Small intestine (tissue), 7 donors: Measurements from ENCODE around the gene SPG7. TPM values are rescaled to one million over a fixed set of nuclear protein-coding genes. Genes with fewer than 3 reads are reported as not detected.
A peak's percentile ranks its signal among the peaks of the same experiment; 100 is the strongest.

Source experiments
- DNase-seq, 2 donors: peaks; one replicate each; pipeline versions ENCODE4 v3.0.0 to v3.0.0-alpha.2; 2013
- FAIRE-seq: peaks from 2 replicates; lab custom pipeline; 2012; peaks lifted over from hg19 to GRCh38; lab: Jason Lieb, UNC
- H3K27ac ChIP-seq, 3 donors: one replicate each; pipeline ENCODE4 v1.5.1; 2013; ENCODE audit warnings: low read length in 2 of 3, mild to moderate bottlenecking in 2 of 3, control low read depth in 1 of 3, inconsistent platforms in 1 of 3, low read depth in 1 of 3, moderate library complexity in 1 of 3
- H3K27me3 ChIP-seq, 3 donors: one replicate each; pipeline ENCODE4 v1.6.1; 2013; ENCODE audit warnings: low read length in 3 of 3, inconsistent platforms in 1 of 3; ENCODE audit not compliant: control insufficient read depth in 3 of 3, insufficient read depth in 3 of 3
- H3K36me3 ChIP-seq, 3 donors: one replicate each; pipeline ENCODE4 v1.6.1; 2013; ENCODE audit warnings: low read length in 3 of 3, inconsistent platforms in 1 of 3, low read depth in 1 of 3, mild to moderate bottlenecking in 1 of 3, moderate library complexity in 1 of 3; ENCODE audit not compliant: control insufficient read depth in 3 of 3, insufficient read depth in 2 of 3
- H3K4me1 ChIP-seq, 3 donors: one replicate each; pipeline ENCODE4 v1.6.1; 2013; ENCODE audit warnings: low read length in 2 of 3, inconsistent platforms in 1 of 3, low read depth in 1 of 3, mild to moderate bottlenecking in 1 of 3, moderate library complexity in 1 of 3; ENCODE audit not compliant: control insufficient read depth in 3 of 3, insufficient read depth in 2 of 3
- H3K4me3 ChIP-seq, 3 donors: one replicate each; pipeline ENCODE4 v1.5.1; 2013; ENCODE audit warnings: low read length in 3 of 3, control low read depth in 1 of 3, inconsistent platforms in 1 of 3, low read depth in 1 of 3, mild to moderate bottlenecking in 1 of 3, moderate library complexity in 1 of 3
- H3K9me3 ChIP-seq, 2 donors: one replicate each; pipeline ENCODE4 v1.6.1; 2013; ENCODE audit warnings: low read depth in 1 of 2, low read length in 1 of 2; ENCODE audit not compliant: control insufficient read depth in 2 of 2, insufficient read depth in 1 of 2
- WGBS, 3 donors: extraction: QIAGEN DNeasy Blood & Tissue Kit; methylation state at CpG; one replicate each; pipeline ENCODE4 v1.1.7; 2013; 5-methylcytosine and 5-hydroxymethylcytosine counted together
- polyA plus RNA-seq, 4 donors: library from polyadenylated mRNA; stranded (reverse) in 3 of 4; unstranded in 1 of 4; fragments of 200-250 nt in 3 of 4; fragments of 120-200 nt in 1 of 4; gene quantifications; one replicate each; pipeline versions ENCODE4 v1.2.1 to v1.2.3, GENCODE V29; 2013
- donor health status: healthy with polysubstance abuse.
- donor health status: control.
- donor health status: control.
- donor health status: Bipolar disorder and iron deficiency.
- donor health status: healthy.

Gene SPG7
- polyA plus RNA-seq, 4 donors = 89.1 to 245 (median 179) TPM

GRCh38 chr16:89537549-89537925, 29.3 kb downstream of the SPG7 start:
- Histone ChIP-seq H3K36me3 (peaks cover 14 to 90% (median 15%) of the 10 kb centered on the region in 3 donors), H3K4me3 (no peak overlapping the region), H3K27ac (no peak overlapping the region), H3K9me3 (no peaks in the 10 kb centered on the region), H3K4me1 (peaks cover 0 to 7% (median 0%) of the 10 kb centered on the region in 3 donors), H3K27me3 (no peaks in the 10 kb centered on the region)
- DNase-seq = no peak
- no peak for FAIRE-seq
- 90 to 91% (median 91%) methylated on average over 7 of the region's 7 CpGs for WGBS, 3 donors

- no peaks in the 10 kb centered on the region for H3K9me3 ChIP-seq
- no peak overlapping the region for H3K4me3 ChIP-seq
- FAIRE-seq (no peak), DNase-seq (no peak)
- peaks cover 13 to 85% (median 14%) of the 10 kb centered on the region in 3 donors for H3K36me3 ChIP-seq
- no peaks in the 10 kb centered on the region for H3K27me3 ChIP-seq
- no peak overlapping the region for H3K27ac ChIP-seq
- WGBS, 3 donors = 91 to 95% (median 95%) methylated on average over 12 of the region's 12 CpGs
- peaks cover 0 to 7% (median 0%) of the 10 kb centered on the region in 3 donors for H3K4me1 ChIP-seq
Observed at GRCh38 chr16:89538286-89538685, 30.1 kb downstream of the SPG7 start.

GRCh38 chr16:89540557-89540956, 32.4 kb downstream of the SPG7 start:
- Histone ChIP-seq H3K9me3 (no peaks in the 10 kb centered on the region), H3K27ac (no peak overlapping the region), H3K27me3 (no peaks in the 10 kb centered on the region), H3K4me3 (no peak overlapping the region), H3K36me3 (peaks cover 11 to 79% (median 13%) of the 10 kb centered on the region in 3 donors), H3K4me1 (peaks cover 0 to 13% (median 6%) of the 10 kb centered on the region in 3 donors)
- DNase-seq (no peak), FAIRE-seq (no peak)
- WGBS, 3 donors = 89 to 91% (median 90%) methylated on average over 13 of the region's 13 CpGs

- FAIRE-seq = no peak
- Histone ChIP-seq H3K27me3 (no peaks in the 10 kb centered on the region), H3K27ac (no peak overlapping the region), H3K4me1 (peaks cover 0 to 14% (median 4%) of the 10 kb centered on the region in 3 donors), H3K36me3 (peaks cover 9 to 81% (median 13%) of the 10 kb centered on the region in 3 donors), H3K9me3 (no peaks in the 10 kb centered on the region), H3K4me3 (no peak overlapping the region)
- DNase-seq = no peak
- 93 to 94% (median 93%) methylated on average over 19 to 21 of the region's 21 CpGs for WGBS, 3 donors
Observed at GRCh38 chr16:89541792-89542191, 33.6 kb downstream of the SPG7 start.

GRCh38 chr16:89544113-89544512, 35.9 kb downstream of the SPG7 start:
- FAIRE-seq (no peak), DNase-seq (no peak)
- Histone ChIP-seq H3K9me3 (no peaks in the 10 kb centered on the region), H3K36me3 (peaks cover 11 to 82% (median 14%) of the 10 kb centered on the region in 3 donors), H3K27me3 (no peaks in the 10 kb centered on the region), H3K4me1 (peaks cover 0 to 14% (median 4%) of the 10 kb centered on the region in 3 donors), H3K27ac (no peak overlapping the region), H3K4me3 (no peak overlapping the region)
- WGBS, 3 donors = 89 to 92% (median 92%) methylated on average over 11 of the region's 11 CpGs

GRCh38 chr16:89544713-89545043, 36.5 kb downstream of the SPG7 start:
- no peak overlapping the region for H3K4me3 ChIP-seq
- WGBS, 3 donors = 87 to 90% (median 88%) methylated on average over 13 of the region's 13 CpGs
- peak overlapping the region in 1 of 3 donors; percentile 75 for H3K27ac ChIP-seq
- peaks cover 12 to 83% (median 14%) of the 10 kb centered on the region in 3 donors for H3K36me3 ChIP-seq
- no peaks in the 10 kb centered on the region for H3K27me3 ChIP-seq
- no peaks in the 10 kb centered on the region for H3K9me3 ChIP-seq
- FAIRE-seq (no peak), DNase-seq (no peak)
- H3K4me1 ChIP-seq = peaks cover 0 to 14% (median 4%) of the 10 kb centered on the region in 3 donors

GRCh38 chr16:89545044-89545830, 37.0 kb downstream of the SPG7 start:
- peaks cover 0 to 14% (median 4%) of the 10 kb centered on the region in 3 donors for H3K4me1 ChIP-seq
- 38 to 68% (median 46%) methylated on average over 17 of the region's 17 CpGs for WGBS, 3 donors
- no peak overlapping the region for H3K4me3 ChIP-seq
- H3K36me3 ChIP-seq = peaks cover 12 to 82% (median 14%) of the 10 kb centered on the region in 3 donors
- DNase-seq (peak; percentile 66 to 79), FAIRE-seq (no peak)
- no peaks in the 10 kb centered on the region for H3K9me3 ChIP-seq
- peak overlapping the region in 1 of 3 donors; percentile 75 for H3K27ac ChIP-seq
- no peaks in the 10 kb centered on the region for H3K27me3 ChIP-seq

- WGBS, 3 donors = 30 to 70% (median 50%) methylated on average over 26 of the region's 26 CpGs
- H3K27me3 ChIP-seq = no peaks in the 10 kb centered on the region
- DNase-seq (peak; percentile 91 to 93), FAIRE-seq (no peak)
- no peak overlapping the region for H3K4me3 ChIP-seq
- no peaks in the 10 kb centered on the region for H3K9me3 ChIP-seq
- peaks cover 11 to 84% (median 12%) of the 10 kb centered on the region in 3 donors for H3K36me3 ChIP-seq
- H3K4me1 ChIP-seq = peaks cover 0 to 14% (median 4%) of the 10 kb centered on the region in 3 donors
- H3K27ac ChIP-seq = peak overlapping the region in 1 of 3 donors; percentile 49
Observed at GRCh38 chr16:89545831-89546574, 37.8 kb downstream of the SPG7 start.
